Measurements from ENCODE around the gene RASAL1.

RASAL1 gene

DNA sequence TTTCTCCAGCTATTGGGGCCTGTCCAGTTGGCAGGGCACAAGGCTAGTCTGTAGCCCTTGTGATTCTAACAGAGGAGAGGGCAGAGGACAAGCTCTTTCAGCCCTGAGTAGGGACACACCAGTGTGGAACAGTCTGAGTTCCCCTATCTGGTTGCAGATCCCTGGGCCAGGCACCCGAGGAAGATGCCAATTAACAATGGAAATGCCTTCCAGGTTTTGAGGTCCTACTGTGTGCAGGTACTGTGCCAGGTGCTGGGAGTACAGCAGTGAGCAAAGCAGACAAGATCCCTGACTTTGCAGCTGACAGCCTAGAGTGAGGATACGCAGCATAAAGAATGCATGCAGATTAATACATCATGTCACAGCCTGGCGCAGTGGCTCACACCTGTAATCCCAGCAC lies 62.0 kb downstream of the RASAL1 start:
- no peak for DNase-seq (ENCODE audit: low read depth in 2 of 2)

DNA sequence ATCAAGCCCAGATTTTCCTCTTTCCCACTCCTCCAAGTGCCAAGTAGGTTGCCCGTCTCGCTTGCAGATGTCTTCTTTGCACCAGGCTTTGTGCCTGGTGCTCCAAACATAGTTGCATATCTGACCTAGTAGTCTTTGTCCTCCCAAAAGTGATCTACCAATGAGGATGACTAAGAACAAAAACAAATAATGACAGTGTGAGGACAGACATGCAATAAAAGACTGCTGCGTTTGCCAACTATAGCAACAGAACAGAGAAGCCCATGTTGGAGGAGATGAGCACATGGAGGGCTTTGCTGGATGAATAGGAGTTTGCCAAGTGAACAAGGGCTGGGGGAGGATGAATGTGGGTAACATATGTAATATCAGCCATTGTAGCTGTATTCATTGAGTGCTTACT lies 63.4 kb downstream of the RASAL1 start:
- no peak for DNase-seq (ENCODE audit: low read depth in 2 of 2)

DNA sequence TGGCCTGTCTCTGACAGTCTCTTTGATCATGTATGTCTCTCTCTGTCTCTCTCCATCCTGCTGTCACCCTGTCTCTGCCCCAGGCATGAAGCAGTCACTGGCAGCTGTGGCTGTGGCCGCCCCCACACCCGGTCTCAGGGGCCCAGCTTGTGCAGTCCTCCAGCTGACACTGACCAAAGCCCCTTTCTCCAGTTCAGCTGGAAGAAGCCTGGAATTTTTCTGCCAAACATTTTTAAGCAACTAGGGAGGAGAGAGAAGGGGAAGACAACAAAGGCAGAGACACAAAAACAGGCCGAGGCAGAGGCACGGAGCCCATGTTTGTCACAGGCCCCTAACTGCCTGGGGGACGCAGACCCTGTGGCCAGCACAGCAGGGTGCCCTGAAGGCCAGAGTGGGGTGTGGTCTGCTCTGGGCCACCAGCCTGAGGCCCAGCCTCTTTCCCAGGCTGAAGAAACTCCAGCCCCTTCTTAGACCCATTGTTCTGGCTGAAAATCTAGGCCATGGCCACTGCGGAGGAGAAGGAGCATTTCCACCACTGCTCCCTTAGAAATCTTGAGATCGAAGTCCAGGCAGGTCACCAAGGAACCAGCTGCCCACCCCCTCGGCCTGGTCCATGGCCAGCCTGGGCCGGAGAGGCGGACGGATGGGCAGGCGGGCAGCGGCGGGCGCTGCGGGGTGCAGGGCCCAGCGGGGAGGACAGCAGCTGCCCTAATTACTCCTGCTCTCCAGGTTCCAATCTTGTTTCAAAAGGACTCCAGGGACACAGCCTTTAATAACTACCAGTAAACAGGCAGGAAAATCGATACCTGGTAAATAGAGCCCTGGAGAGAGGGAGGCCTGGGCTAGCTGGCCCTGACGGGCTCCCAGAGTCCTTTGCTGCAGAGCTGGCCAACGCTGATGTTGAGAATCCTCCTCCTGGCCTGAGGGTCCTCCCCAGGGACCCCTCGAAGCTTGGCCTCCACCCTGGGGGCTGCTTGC lies 64.1 kb downstream of the RASAL1 start:
- DNase-seq (ENCODE audit: low read depth in 2 of 2): no peak

DNA sequence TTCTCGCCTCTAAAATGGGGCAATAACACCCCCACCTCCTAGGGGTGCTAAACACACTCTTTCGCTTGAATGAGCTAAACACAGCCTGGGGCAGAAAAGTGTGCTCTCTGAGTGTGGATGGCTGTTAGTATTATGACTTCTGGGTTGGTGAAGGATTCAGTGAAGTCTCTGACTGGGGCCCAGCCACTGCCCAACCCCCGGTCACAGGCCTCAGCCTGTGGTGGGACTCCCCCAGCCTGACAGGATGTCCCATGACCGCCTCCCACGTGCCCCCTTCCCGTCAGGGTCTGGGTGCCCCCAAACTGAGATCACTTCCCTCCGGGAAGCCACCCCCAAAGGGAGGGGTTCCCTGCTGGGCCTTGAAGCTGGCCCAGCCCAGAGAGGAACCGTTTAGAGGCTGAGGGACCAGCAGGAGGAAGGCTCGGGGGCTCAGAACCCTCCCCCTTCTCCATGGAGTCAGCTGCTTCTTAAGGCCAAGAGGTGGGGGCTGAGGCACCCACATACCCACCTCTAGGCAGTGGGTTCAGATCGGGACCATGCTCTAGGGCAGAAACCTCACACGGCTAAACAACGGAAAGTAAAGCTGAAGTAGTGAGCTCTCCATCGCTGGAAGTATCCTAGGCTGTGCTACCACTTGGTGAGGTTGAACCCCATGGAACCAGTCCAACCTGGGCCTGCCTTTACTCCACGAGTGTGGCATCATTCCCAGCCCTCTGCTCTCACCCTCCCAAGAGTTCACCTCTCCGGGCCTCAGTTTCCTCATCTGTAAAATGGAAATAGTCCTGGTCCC lies 65.2 kb downstream of the RASAL1 start:
- no peak for DNase-seq (ENCODE audit: low read depth in 2 of 2)

DNA sequence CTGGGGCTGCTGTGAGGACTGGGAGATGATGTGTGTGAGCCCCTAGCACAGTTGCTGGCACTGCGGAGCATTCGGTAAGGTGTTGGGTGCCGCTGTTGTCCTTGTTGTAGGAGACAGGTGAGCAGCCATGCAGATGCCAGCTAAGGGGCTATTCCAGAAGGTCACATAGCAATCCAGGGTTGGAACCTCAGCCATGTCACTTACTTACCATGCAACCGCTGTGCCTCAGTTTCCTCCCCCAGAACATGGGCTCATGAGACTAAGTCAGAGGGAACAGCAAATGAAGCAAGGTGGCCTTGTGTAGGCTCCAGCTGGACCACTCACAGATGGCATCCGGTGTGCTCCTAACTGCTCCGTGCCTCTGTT lies 65.8 kb downstream of the RASAL1 start:
- no peak for DNase-seq (ENCODE audit: low read depth in 2 of 2)

DNA sequence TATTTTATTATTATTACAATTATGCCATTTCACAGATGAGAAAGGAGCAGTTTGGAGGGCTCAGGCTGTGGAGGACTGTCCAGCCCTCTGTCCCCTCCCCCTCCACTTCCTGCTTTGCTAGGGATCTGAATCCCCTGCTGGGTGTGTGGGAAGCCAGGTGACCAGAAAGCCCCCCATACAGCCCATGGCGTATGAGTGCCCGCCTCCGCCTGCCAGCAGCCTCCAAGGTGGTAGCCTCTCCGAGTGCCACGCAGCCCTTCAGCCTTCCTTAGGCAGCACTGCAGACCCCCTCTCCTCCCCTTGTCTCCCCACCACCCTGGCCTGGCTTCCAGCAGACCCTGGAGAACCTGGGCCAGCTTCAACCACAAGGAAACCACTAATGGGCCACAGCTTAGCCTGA lies 66.4 kb downstream of the RASAL1 start:
- no peak for DNase-seq (ENCODE audit: low read depth in 2 of 2)

DNA sequence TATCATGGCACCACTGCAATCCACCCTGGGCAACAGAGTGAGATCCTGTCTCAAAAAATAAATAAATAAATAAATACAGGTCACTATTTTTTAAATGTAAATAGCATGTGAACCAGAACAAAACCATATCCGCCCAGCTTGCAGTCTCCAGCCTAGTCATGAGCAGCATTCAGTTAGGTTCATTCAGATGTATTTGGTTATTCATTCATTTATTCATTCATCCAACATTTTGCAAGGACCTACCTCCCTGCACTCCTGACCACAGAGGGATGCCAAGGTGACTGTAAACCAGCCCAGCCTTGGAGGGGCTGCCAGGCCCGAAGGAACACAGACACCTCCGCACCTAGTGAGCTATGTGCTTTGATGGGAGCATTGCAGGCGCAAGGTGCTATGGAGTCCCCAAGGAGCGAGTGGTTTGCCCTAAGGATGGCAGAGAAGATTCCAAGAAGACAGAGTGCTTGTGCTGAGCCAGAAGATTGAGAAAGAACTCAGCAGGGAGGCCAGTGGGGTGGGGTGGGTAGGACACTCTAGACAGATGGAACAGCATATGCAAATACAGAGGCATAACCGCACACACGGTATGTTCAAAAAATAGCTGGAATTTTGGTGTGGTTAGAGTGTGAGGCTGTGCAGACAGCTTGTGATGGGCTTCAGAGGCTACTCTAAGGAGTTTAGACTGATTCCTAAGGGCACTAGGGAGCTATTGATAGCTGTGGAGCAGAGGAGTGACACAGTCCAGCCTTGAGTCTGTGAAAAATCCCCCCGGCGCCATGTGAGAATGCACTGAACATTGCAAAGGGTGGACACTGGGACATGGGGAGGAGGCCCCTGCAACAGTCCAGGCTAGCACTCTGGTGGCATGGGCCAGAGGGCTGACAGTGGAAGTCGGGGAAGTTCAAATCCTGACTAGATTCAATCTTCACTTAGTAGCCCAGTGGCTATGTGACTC lies 67.3 kb downstream of the RASAL1 start:
- DNase-seq (ENCODE audit: low read depth in 2 of 2): no peak

DNA sequence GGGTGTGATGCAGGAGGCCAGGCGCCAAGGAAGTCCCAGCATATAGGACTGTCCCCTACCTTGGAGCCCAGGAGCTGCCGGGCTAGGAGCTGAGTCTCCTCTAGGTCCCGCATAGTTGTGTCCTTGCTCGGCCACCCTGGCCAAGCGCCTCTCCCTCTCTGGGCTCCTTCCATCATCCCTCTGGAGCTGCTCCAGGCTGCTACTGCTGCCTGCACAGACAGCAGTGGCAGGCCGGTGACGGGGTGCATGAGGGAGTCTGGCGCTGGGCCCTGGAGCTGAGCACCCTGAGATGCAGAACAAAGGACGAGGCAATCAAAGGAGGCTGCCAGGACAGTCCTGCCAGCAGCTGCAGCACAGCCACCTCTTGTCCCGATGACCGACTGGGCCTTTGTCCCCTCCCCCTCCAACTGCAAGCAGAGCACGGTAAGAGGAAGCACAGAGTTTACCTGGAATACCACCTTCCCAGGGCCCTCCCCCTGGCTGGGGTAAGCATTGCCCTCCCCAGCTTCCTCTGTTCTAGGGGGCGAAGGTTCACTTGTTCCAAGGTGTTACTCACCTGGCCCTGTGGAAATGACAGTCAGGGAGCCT lies 68.7 kb downstream of the RASAL1 start:
- DNase-seq (ENCODE audit: low read depth in 2 of 2): no peak

DNA sequence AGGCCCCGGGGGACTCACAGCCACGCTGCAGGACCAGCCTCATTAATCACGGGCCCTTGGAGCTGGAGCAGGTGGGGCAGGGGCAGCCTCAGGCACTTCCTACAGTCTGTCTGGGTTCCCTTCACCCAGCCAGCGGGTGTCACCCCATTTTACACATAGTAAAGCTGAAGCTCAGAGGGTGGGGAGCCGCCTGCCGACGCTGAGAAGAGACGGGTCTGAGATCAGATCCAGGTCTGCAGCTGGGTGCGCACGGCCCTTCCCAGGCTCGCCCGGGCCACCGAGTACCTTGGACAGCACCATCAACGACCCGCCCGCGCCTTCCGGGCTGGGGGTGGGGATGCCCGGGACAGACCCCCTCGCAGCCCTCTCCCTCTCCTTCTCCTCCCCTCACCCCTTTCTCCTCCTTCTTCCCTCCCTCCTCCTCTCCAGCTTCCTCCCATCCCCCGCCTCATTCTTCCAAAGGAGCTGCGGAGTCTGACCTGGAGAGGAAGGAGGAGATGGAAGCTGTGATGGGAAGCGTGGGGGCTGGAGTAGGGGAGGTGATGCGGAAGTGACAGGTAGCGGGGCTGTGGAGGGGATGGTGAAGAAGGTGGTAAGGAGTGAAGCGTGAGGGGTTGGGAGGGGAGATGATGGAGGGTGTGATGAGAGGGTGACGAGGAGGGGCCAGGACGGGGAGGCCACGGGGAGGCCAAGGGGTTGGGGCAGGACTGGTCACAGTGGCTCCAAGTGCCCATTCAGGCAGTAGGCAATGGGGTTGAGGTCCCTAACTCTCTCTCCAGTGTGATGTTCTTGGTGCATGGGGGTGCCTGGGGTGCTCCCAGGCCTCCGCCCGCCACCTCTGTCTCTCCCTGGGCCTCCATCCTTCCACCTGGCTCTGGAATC lies 70.2 kb downstream of the RASAL1 start:
- no peak for DNase-seq (ENCODE audit: low read depth in 2 of 2)

DNA sequence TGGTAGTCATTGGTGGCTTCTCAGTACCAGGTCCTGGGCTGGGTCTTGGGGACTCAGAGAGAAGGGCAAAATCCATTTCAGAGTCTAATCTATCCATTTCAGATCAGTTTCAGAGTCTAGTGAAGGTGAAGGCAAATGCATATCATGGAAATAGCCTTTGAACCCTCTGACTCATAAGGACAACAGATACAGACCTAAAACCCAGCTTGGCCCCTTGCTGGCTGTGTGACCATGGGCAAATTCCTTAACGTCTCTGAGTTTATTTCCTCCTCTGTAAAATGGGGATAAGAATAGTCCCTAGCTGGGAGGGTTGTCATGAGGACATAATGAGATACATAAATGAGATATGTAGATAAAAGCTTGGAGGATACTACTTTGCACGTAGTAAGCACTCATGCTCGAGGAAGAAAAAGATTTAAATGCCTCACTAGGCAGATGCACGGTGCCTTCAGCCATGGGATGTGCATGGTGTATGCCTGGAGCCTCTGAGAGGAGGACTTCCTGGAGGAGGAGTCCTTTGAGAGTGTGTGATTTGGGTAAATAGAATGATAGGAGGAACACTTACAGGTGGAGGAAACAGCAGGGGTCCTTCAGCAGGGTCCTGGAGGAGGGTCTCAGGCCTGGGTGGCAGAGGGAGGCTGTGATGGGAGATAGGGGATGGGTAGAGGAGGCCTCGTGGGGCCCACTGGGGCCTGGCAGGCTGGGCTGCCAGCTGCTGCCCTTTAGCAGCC lies 71.0 kb downstream of the RASAL1 start:
- no peak for DNase-seq (ENCODE audit: low read depth in 2 of 2)

DNA sequence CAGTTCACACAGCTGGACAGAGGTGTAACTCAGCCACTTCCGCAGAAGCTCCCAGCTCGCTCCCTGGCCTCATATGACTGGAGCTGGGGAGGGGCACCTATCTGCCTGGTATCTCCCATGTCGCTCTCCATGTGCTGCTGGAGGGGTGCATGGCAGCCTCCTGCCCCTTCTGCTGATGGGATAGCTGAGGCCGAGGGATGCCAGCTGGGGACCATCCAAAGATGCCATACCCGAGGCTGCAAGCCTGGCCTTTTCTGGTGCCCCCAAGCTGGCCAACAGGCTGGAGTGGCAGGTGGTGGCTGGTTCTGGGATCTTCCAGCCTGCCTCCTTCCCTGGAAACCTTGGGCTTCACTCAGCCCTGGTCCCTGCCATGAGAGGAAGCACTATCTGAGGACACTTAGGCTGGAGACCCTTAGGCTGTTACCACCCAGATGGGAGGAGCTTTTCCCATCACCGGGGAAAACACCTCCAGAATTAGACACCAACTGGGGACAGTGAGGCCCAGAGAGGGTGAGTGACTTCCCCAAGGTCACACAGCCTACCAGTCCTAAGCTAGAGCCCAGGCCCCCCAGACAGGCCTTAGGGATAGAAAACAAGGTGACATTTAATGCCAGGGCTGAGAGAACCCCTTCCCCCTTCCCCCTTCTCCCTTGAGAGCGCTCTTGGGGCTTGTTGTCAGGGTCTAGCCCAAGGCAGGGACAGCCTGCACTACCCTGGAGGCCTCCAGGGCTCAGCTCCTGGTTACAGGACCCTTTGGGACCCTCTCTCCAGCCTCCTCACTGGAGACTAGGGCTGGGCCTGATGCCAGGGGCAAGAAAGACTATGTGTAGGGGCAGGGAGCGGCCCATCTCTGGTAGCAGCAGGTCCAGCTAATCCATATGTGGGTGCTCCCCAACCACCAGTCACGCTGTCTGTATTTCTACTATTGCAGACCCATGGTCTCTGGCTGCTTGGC lies 71.9 kb downstream of the RASAL1 start:
- no peak for DNase-seq (ENCODE audit: low read depth in 2 of 2)

DNA sequence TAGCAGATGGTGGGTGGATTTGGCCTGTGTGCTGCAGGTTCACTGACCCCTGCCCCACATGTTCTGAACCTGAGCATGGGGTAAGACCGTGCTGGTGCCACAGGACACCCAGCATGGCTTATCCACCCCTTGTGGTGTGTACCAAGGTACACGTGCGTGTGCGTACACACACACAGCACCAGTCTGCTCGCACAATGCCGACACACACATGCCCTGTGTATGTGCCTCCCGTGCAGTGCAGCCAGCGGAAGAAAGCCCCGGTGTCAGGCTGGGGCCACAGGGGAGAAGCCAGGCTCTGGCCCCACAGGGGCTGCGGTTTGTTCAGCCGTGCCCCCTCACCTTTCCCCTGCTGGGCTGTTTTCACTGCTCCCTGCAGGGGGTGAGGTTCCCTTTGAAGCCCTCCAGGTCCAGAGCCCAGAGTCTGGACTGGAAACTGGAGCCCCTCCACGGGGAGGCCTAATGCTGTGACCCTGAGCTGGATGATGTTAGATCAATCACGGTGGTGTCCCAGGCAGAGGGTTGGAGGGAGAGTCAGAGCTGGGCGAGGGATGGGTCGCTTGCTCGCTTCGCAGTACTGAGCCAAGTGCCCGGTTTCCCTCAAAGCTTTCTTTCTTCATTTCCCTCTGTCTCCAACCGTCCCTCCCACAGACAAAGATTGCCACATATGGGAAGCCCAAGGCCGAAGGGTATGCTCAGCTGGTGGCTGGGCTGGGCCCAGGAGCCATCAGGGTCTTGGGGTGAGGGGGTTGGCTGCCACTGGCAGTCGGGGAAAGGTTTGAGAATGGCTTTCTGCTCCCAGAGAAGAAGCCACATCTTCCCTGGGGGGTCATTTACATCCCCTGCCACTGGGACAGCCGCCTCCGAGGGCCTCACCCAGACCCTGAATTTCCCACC lies 72.8 kb downstream of the RASAL1 start:
- DNase-seq (ENCODE audit: low read depth in 2 of 2): no peak

DNA sequence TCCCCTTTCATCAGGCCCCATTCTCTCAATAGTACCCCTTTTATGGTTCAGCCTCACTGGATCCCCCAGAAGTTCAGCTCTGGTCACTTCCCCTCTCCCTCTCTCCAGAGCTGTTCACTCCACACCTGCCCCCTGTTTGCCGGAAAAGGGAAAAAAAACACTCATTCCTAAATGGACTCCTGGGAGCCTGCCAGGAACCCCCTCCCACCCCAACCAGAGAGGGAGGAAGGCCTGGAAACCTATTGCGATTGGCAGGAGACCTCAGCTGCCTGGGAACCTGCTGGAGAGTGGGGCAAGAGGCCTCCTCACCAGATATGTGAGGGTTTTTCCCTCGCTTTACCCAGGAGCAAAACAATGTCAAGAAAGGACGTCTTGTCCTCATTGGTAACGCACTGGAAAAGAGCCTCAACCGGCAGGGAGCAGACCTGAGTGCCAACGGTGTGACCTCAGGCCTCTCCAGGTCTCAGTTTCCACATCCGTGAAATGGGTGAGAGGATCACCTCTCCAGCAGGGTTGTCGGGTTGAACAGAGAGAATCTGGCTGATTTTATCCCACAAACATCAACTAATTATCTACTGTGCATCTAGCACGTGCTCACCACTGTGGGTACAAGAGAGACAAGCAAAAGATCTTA lies 74.4 kb downstream of the RASAL1 start:
- DNase-seq (ENCODE audit: low read depth in 2 of 2): no peak

DNA sequence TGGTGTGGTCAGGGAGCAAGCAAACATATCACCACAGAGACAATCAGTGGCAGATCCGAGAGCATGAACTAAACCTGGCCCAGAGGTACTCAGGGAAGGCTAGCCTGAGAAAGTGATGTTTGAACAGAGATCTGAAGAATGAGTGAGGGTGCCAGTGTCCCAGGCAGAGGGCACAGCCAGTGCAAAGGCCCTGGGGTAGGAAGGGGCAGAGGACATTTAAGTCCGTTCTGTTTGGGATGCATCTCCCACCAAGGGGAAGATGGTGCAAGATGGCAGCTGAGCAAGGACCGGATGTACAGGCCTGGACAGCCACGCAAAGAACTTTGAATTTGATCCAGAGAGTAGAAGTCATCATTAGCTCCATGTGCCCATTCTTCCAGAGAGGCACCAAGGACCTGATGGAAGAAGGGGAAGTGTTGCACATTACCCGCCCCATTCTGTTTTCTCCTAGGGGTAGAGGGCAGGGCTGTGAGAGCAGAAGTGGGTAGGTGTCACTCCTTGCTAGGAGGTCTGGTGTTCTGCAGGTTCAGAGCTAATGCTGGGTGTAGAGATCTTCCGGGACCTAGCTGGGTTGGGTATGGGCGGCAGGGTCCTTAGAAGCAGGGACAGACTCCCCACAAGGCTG lies 75.1 kb downstream of the RASAL1 start:
- DNase-seq (ENCODE audit: low read depth in 2 of 2): no peak

DNA sequence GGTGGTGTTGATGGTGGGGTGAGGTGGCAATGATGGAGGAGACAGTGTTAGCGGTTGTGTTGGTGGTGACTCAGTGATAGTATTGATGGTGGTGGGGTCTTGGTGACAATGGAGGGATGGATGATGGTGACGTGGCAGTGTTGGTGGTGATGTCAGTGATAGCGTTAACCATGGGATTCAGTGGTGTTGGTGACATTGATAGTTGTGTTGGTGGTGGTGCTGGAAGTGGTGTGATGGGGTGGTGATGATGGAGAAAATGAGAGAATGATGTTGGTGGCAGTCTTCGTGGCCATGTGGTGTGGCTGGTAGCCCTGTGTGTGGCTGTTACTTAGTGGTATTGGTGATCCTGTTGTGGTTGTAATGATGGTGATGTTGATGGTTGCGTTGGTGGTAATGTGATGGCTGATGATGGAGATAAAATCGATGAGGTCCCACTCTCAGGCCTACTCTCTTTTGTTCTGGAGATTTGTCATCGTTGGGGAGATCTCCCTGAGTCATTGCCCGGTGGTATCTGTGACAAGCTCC lies 76.4 kb downstream of the RASAL1 start:
- no peak for DNase-seq (ENCODE audit: low read depth in 2 of 2)

DNA sequence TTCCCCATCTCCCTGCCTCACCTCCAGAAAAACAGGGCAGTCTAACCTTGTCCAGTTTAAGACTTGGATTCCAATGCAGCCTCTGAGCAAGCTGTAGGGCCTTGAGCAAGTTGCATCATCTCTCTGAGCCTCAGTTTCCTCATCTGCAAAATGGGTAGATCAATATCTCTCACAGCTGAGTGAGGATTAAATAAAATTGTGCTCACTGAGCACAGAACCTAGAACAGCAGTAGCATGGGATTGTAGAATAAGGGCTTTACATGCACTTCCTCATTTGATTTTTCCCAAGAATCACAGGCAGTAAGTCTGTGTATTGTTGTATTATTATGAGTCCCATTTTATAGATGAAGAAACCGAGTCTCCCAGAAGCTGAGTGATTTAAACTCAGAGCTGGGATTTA lies 77.0 kb downstream of the RASAL1 start:
- DNase-seq (ENCODE audit: low read depth in 2 of 2): no peak

All from stimulated activated CD4-positive, alpha-beta T cell treated with anti-CD3 and anti-CD28 coated beads, Interleukin-1b, Interleukin-23, amount 100 ng/mL, for 4 hours (primary cell).